Uterus (tissue), 2 donors: Measurements from ENCODE around the gene CLASP2.

ENCODE experiments used
- POLR2A ChIP-seq, 2 donors: fragments of 450-650 bp; IDR thresholded peaks; one replicate each; pipeline ENCODE4 v1.6.1; 2016; ENCODE audit warnings: antibody characterized with exemption in 2 of 2, mild to moderate bottlenecking in 1 of 2, moderate library complexity in 1 of 2
- TF ChIP-seq, protein P1 (sequence below), 4 experiments: fragments of 200-600 bp in 2 of 4; fragments of 450-650 bp in 2 of 4; sonication (generic) in 2 of 4; IDR thresholded peaks; one replicate each; pipeline ENCODE4 v1.5.1; 2016 to 2019; ENCODE audit warnings: antibody characterized with exemption in 4 of 4, mild to moderate bottlenecking in 2 of 4, moderate library complexity in 1 of 4

DNA sequence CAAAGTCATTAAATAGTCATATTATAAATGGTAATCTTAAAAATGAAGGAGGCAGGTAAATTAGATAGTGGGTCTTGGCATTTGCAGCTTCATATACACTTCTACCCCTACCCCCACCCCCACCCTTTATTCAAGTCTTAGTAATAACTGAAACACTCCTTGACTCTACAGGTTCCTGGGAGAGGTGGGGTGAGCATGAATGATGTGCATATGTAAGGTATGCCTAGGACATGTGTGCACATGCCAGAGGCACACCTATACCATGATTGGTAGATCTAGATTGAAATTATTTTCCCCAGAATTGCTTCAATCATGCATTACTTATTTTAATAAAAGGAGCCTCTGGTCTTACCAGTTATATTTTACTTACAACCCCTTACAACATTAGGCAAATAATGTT is 40.2 kb upstream of the CLASP2 start:
- TF ChIP-seq, protein P1, sequence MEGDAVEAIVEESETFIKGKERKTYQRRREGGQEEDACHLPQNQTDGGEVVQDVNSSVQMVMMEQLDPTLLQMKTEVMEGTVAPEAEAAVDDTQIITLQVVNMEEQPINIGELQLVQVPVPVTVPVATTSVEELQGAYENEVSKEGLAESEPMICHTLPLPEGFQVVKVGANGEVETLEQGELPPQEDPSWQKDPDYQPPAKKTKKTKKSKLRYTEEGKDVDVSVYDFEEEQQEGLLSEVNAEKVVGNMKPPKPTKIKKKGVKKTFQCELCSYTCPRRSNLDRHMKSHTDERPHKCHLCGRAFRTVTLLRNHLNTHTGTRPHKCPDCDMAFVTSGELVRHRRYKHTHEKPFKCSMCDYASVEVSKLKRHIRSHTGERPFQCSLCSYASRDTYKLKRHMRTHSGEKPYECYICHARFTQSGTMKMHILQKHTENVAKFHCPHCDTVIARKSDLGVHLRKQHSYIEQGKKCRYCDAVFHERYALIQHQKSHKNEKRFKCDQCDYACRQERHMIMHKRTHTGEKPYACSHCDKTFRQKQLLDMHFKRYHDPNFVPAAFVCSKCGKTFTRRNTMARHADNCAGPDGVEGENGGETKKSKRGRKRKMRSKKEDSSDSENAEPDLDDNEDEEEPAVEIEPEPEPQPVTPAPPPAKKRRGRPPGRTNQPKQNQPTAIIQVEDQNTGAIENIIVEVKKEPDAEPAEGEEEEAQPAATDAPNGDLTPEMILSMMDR (IDR thresholded peaks at IDR 0.05), result no peak
- TF ChIP-seq POLR2A (IDR thresholded peaks at IDR 0.05), result no peak
